ENCODE results near the gene COL23A1. TPM values are rescaled to one million over a fixed set of nuclear protein-coding genes. Genes with fewer than 3 reads are reported as not detected.

Gene COL23A1
- total and polyA plus RNA-seq, 2 of the 13 experiments (the other 11 are each of a cell fraction or from before 2014, with no cell fraction given), result not detected

DNA sequence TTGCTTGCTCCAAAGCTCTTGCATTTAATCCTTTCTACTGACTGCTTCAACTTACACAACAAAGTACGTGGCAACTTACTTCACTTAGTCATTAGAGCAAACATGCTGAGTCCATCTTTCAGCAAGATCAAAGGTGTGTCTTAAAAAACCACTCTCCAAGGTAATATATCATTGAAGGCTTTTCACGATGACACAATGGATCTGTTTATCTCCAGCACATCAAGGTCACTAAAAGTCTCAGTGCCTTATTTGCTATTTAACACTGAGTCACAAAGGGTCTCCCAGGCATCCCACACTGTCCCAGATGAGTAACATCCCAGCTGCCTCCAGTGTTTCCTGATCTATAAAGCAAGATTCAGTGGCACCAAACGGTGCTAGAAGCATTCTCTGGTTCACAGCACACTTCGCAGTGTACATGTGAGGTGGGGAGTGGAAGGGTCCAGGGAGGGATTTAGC is 40.3 kb upstream of the COL23A1 start (continued):
- TF ChIP-seq ZNF276 (CRISPR knock-in tag; IDR thresholded peaks at IDR 0.05; ENCODE audit: low read depth) (no peak), ZNF281 (CRISPR knock-in tag; IDR thresholded peaks at IDR 0.05; ENCODE audit: borderline replicate concordance) (peak; percentile 23; the same call in 1 of the 2 replicates), TBL1XR1 (IDR thresholded peaks at IDR 0.05; ENCODE audit: borderline replicate concordance, low read length, partially characterized antibody) (peak; percentile 29), BCL6 (CRISPR knock-in tag; IDR thresholded peaks at IDR 0.05) (peak; percentile 75), SMAD3 (CRISPR knock-in tag; IDR thresholded peaks at IDR 0.05) (0 out of 2 replicates have a peak, but pooled peaks have one; percentile 30), ZNF510 (CRISPR knock-in tag; IDR thresholded peaks at IDR 0.05; ENCODE audit: low read depth) (no peak), HDAC1 (CRISPR knock-in tag; IDR thresholded peaks at IDR 0.05) (peak; percentile 58), ZNF362 (CRISPR knock-in tag; IDR thresholded peaks at IDR 0.05; ENCODE audit: borderline replicate concordance) (peak; percentile 83; the same call in 1 of the 2 replicates), EP300 (IDR thresholded peaks at IDR 0.05; ENCODE audit: low read depth in 2 of 2, low read length in 2 of 2) (peak in 1 of 2 experiments; percentile 96; a peak in 3 of 4 replicates), EP300 (CRISPR knock-in tag; IDR thresholded peaks at IDR 0.05; ENCODE audit: borderline replicate concordance) (peak; percentile 90), ATAD3A (CRISPR knock-in tag; IDR thresholded peaks at IDR 0.05) (no peak), ZNF207 (IDR thresholded peaks at IDR 0.05; ENCODE audit: borderline replicate concordance) (no peak), FOXA3 (CRISPR knock-in tag; IDR thresholded peaks at IDR 0.05) (peak; percentile 92), MAFK (conservative IDR thresholded peaks at IDR 0.05 in 1 of 2, IDR thresholded peaks at IDR 0.05 in 1 of 2; ENCODE audit: low read length in 2 of 2) (peak; percentile 86 to 89)
- TF ChIP-seq, protein P1, sequence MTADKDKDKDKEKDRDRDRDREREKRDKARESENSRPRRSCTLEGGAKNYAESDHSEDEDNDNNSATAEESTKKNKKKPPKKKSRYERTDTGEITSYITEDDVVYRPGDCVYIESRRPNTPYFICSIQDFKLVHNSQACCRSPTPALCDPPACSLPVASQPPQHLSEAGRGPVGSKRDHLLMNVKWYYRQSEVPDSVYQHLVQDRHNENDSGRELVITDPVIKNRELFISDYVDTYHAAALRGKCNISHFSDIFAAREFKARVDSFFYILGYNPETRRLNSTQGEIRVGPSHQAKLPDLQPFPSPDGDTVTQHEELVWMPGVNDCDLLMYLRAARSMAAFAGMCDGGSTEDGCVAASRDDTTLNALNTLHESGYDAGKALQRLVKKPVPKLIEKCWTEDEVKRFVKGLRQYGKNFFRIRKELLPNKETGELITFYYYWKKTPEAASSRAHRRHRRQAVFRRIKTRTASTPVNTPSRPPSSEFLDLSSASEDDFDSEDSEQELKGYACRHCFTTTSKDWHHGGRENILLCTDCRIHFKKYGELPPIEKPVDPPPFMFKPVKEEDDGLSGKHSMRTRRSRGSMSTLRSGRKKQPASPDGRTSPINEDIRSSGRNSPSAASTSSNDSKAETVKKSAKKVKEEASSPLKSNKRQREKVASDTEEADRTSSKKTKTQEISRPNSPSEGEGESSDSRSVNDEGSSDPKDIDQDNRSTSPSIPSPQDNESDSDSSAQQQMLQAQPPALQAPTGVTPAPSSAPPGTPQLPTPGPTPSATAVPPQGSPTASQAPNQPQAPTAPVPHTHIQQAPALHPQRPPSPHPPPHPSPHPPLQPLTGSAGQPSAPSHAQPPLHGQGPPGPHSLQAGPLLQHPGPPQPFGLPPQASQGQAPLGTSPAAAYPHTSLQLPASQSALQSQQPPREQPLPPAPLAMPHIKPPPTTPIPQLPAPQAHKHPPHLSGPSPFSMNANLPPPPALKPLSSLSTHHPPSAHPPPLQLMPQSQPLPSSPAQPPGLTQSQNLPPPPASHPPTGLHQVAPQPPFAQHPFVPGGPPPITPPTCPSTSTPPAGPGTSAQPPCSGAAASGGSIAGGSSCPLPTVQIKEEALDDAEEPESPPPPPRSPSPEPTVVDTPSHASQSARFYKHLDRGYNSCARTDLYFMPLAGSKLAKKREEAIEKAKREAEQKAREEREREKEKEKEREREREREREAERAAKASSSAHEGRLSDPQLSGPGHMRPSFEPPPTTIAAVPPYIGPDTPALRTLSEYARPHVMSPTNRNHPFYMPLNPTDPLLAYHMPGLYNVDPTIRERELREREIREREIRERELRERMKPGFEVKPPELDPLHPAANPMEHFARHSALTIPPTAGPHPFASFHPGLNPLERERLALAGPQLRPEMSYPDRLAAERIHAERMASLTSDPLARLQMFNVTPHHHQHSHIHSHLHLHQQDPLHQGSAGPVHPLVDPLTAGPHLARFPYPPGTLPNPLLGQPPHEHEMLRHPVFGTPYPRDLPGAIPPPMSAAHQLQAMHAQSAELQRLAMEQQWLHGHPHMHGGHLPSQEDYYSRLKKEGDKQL (CRISPR knock-in tag; IDR thresholded peaks at IDR 0.05; ENCODE audit: low read depth), result peak; percentile 71; the same call in 1 of the 2 replicates
- TF ChIP-seq, protein P2, sequence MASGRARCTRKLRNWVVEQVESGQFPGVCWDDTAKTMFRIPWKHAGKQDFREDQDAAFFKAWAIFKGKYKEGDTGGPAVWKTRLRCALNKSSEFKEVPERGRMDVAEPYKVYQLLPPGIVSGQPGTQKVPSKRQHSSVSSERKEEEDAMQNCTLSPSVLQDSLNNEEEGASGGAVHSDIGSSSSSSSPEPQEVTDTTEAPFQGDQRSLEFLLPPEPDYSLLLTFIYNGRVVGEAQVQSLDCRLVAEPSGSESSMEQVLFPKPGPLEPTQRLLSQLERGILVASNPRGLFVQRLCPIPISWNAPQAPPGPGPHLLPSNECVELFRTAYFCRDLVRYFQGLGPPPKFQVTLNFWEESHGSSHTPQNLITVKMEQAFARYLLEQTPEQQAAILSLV (CRISPR knock-in tag; IDR thresholded peaks at IDR 0.05; ENCODE audit: borderline replicate concordance), result no peak
